Astrocyte (in vitro differentiated cells and primary cell): ENCODE results near the gene HES2. TPM values are rescaled to one million over a fixed set of nuclear protein-coding genes. Genes with fewer than 3 reads are reported as not detected.

ENCODE experiments used
- DNase-seq: peaks from one replicate; pipeline ENCODE4 v3.0.0-alpha.2; 2010; ENCODE audit warnings: low read depth
- FAIRE-seq: peaks from 2 replicates; lab custom pipeline; 2011; peaks lifted over from hg19 to GRCh38; lab: Jason Lieb, UNC
- H2AFZ ChIP-seq: 2 replicates; pipeline ENCODE4 v1.6.0; 2012; ENCODE audit warnings: low read depth, low read length, inconsistent platforms
- H3K27ac ChIP-seq: 2 replicates; pipeline ENCODE4 v1.5.1; 2011; ENCODE audit warnings: low read depth, low read length, inconsistent platforms
- H3K27me3 ChIP-seq: 2 replicates; pipeline ENCODE4 v1.6.0; 2011; ENCODE audit warnings: low read length, inconsistent platforms; ENCODE audit not compliant: insufficient read depth
- H3K36me3 ChIP-seq: 2 replicates; pipeline ENCODE4 v1.5.1; 2011; ENCODE audit warnings: low read length, inconsistent platforms; ENCODE audit not compliant: insufficient read depth
- H3K4me1 ChIP-seq: 2 replicates; pipeline ENCODE4 v1.5.1; 2011; ENCODE audit warnings: low read length, inconsistent platforms; ENCODE audit not compliant: insufficient read depth
- H3K4me2 ChIP-seq: 2 replicates; pipeline ENCODE4 v1.6.0; 2012; ENCODE audit warnings: low read length, inconsistent platforms
- H3K4me3 ChIP-seq: 2 replicates; pipeline ENCODE4 v1.5.1; 2011; ENCODE audit warnings: low read depth, mild to moderate bottlenecking, low read length, inconsistent platforms; ENCODE audit not compliant: insufficient read depth
- H3K79me2 ChIP-seq: 2 replicates; pipeline ENCODE4 v1.6.0; 2012; ENCODE audit warnings: mild to moderate bottlenecking, low read length, inconsistent platforms; ENCODE audit not compliant: insufficient read depth
- H3K9ac ChIP-seq: 2 replicates; pipeline ENCODE4 v1.6.0; 2012; ENCODE audit warnings: mild to moderate bottlenecking, low read length, inconsistent platforms
- H3K9me3 ChIP-seq: 2 replicates; pipeline ENCODE4 v1.5.1; 2012; ENCODE audit warnings: low read depth, mild to moderate bottlenecking, low read length, inconsistent platforms; ENCODE audit not compliant: insufficient read depth
- H4K20me1 ChIP-seq: 2 replicates; pipeline ENCODE4 v1.6.0; 2012; ENCODE audit warnings: low read length, inconsistent platforms; ENCODE audit not compliant: insufficient read depth
- H3K27ac Mint-ChIP-seq: one replicate; pipeline ENCODE4 v1.8.0; 2021; ENCODE audit warnings: mild to moderate bottlenecking, mixed read lengths; ENCODE audit not compliant: unreplicated experiment
- H3K27me3 Mint-ChIP-seq: one replicate; pipeline ENCODE4 v1.8.0; 2021; ENCODE audit warnings: low read depth, mixed read lengths; ENCODE audit not compliant: unreplicated experiment
- H3K36me3 Mint-ChIP-seq: one replicate; pipeline ENCODE4 v1.8.0; 2021; ENCODE audit warnings: low read depth, mixed read lengths; ENCODE audit not compliant: unreplicated experiment
- H3K4me1 Mint-ChIP-seq: one replicate; pipeline ENCODE4 v1.8.0; 2021; ENCODE audit warnings: low read depth, mixed read lengths; ENCODE audit not compliant: unreplicated experiment
- H3K4me3 Mint-ChIP-seq: one replicate; pipeline ENCODE4 v1.8.0; 2021; ENCODE audit warnings: mild to moderate bottlenecking, moderate library complexity, mixed read lengths; ENCODE audit not compliant: unreplicated experiment
- H3K9me3 Mint-ChIP-seq: one replicate; pipeline ENCODE4 v1.8.0; 2021; ENCODE audit warnings: mild to moderate bottlenecking, mixed read lengths; ENCODE audit not compliant: unreplicated experiment
- CTCF ChIP-seq: IDR thresholded peaks from 2 replicates; pipeline ENCODE4 v1.5.1; 2011; ENCODE audit warnings: low read depth, mild to moderate bottlenecking, inconsistent platforms, low read length, moderate library complexity; ENCODE audit not compliant: insufficient read depth
- EZH2 ChIP-seq: IDR thresholded peaks from 2 replicates; pipeline ENCODE4 v1.6.1; 2012; ENCODE audit warnings: mild to moderate bottlenecking, low read length, inconsistent platforms; ENCODE audit not compliant: insufficient read depth
- total RNA-seq: library from RNA; stranded (reverse); gene quantifications from 2 replicates; pipeline ENCODE4 v1.2.1, GENCODE V29; 2021

HES2 gene
- total RNA-seq, 1 donor from 2014 or later: 3.0 TPM

- Mint-ChIP-seq H3K27me3 (peaks cover 5% of the 10 kb centered on the region), H3K9me3 (peaks cover 2% of the 10 kb centered on the region), H3K36me3 (peaks cover 28% of the 10 kb centered on the region), H3K4me3 (no peak overlapping the region), H3K27ac (no peak overlapping the region), H3K4me1 (no peaks in the 10 kb centered on the region)
- Histone ChIP-seq H3K9ac (no peak overlapping the region), H3K9me3 (no peaks in the 10 kb centered on the region), H4K20me1 (peaks cover 55% of the 10 kb centered on the region), H3K79me2 (no peaks in the 10 kb centered on the region), H3K4me1 (no peaks in the 10 kb centered on the region), H2AFZ (no peak overlapping the region), H3K4me3 (no peak overlapping the region), H3K27ac (no peak overlapping the region), H3K4me2 (no peak overlapping the region), H3K27me3 (no peaks in the 10 kb centered on the region), H3K36me3 (peaks cover 6% of the 10 kb centered on the region)
- no peak for FAIRE-seq
- no peak for DNase-seq
- no peak for TF ChIP-seq EZH2
- no peak for TF ChIP-seq CTCF
These were observed 44.8 kb upstream of the HES2 start for GRCh38 chr1:6464514-6464836.

GRCh38 chr1:6463120-6463412 lies 43.3 kb upstream of the HES2 start:
- DNase-seq (no peak), FAIRE-seq (no peak)
- Mint-ChIP-seq H3K9me3 (peaks cover 2% of the 10 kb centered on the region), H3K36me3 (peaks cover 22% of the 10 kb centered on the region), H3K27ac (peak overlapping the region; percentile 58), H3K4me1 (no peaks in the 10 kb centered on the region), H3K27me3 (peaks cover 5% of the 10 kb centered on the region), H3K4me3 (no peak overlapping the region)
- no peak for TF ChIP-seq CTCF
- no peak for TF ChIP-seq EZH2
- peaks cover 3% of the 10 kb centered on the region for H3K36me3 ChIP-seq
- H3K4me1 ChIP-seq: no peaks in the 10 kb centered on the region
- no peaks in the 10 kb centered on the region for H3K79me2 ChIP-seq
- peaks cover 45% of the 10 kb centered on the region for H4K20me1 ChIP-seq
- H3K4me2 ChIP-seq: no peak overlapping the region
- H3K27me3 ChIP-seq: no peaks in the 10 kb centered on the region
- H2AFZ ChIP-seq: no peak overlapping the region
- no peak overlapping the region for H3K27ac ChIP-seq
- no peaks in the 10 kb centered on the region for H3K9me3 ChIP-seq
- H3K4me3 ChIP-seq: no peak overlapping the region
- no peak overlapping the region for H3K9ac ChIP-seq

GRCh38 chr1:6462412-6463119 lies 42.8 kb upstream of the HES2 start:
- Histone ChIP-seq H3K9me3 (no peaks in the 10 kb centered on the region), H3K4me2 (no peak overlapping the region), H2AFZ (no peak overlapping the region), H3K27ac (no peak overlapping the region), H3K36me3 (peaks cover 3% of the 10 kb centered on the region), H3K27me3 (no peaks in the 10 kb centered on the region), H4K20me1 (peaks cover 44% of the 10 kb centered on the region), H3K4me1 (no peaks in the 10 kb centered on the region), H3K9ac (no peak overlapping the region), H3K79me2 (no peaks in the 10 kb centered on the region), H3K4me3 (no peak overlapping the region)
- no peak for DNase-seq
- Mint-ChIP-seq H3K27me3 (peaks cover 5% of the 10 kb centered on the region), H3K9me3 (peaks cover 2% of the 10 kb centered on the region), H3K27ac (peak overlapping the region; percentile 58), H3K36me3 (peaks cover 20% of the 10 kb centered on the region), H3K4me3 (no peak overlapping the region), H3K4me1 (no peaks in the 10 kb centered on the region)
- FAIRE-seq: no peak
- TF ChIP-seq CTCF (no peak), EZH2 (no peak)
